ENCODE data around the gene CASK. TPM values are rescaled to one million over a fixed set of nuclear protein-coding genes. Genes with fewer than 3 reads are reported as not detected.

The CASK gene
- polyA plus RNA-seq, 4 donors: 40.6 to 58.6 (median 48.9) TPM

GRCh38 chrX:41591906-41592305, 331.4 kb downstream of the CASK start:
- DNase-seq (ENCODE audit: low read depth in 4 of 4, low spot score in 3 of 4): no peak

DNA sequence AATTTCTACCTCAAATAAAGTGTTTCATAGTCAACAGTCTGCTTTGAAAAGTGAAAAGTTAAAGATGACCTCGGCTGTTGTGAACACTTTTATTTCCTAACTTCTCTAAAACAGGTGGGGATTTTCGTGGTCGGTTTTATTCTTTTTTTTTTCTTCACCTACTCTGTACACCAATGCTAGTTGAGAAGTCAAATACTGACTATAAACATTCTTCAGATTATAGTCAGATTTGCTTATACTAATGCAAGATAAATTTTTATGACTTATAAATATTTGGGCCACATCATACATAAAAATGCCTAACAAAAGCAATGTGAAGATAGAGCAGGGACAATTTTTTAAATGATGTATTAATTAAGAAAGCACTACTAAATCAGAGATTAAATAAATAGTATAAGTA, 332.7 kb downstream of the CASK start:
- DNase-seq (ENCODE audit: low read depth in 4 of 4, low spot score in 3 of 4): no peak

DNA sequence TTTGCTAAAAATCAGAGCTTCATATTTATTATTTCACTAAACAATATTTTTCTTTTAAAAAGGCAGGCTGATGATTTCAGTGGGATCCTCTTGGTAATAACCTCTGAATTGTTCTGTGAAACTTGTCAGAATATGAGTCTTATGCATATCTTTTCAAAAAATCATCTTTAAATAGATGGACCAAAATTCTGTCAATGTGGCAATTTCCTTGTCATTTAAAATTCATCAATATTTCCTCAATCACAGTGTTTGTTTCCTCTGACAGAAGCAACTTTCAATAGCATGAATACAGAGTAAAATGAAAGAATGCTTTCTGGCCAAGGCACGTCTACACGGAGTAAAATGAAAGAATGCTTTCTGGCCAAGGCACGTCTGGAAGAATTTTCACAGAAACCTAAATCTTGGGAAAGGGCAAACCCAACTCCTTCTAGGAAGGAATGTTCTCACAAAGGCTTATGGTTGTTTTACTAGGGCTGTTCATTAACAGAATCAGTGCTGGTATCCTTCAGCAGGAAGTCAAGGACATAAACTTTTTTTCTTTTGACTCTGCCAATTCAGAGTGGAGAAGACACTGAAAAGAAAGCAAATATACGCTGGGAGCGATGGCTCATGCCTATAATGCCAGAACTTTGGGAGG, 333.6 kb downstream of the CASK start:
- peak in 1 of 4 donors; percentile 3 for DNase-seq (ENCODE audit: low read depth in 4 of 4, low spot score in 3 of 4)

DNA sequence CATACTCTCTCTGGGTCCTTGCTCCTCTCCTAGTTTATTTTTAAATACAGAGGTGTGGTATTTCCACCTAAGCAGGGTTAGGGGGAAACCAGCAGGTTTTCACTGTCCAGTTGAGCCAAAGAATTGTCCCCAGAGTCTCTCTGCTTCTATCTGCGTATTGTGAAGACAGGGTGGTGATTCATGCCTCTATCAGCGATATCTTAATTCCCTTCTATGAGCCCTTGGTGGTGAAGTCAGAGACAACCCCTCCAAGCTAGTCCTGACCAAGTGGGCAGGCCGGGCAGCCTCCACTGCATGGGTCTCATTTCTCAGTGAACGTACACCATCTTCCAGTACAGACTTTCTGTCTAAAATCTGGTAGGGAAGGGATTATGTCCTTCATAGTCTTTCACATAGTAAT, 335.1 kb downstream of the CASK start:
- DNase-seq (ENCODE audit: low read depth in 4 of 4, low spot score in 3 of 4): no peak

GRCh38 chrX:41580423-41581064, 342.8 kb downstream of the CASK start:
- DNase-seq (ENCODE audit: low read depth in 4 of 4, low spot score in 3 of 4): no peak

DNA sequence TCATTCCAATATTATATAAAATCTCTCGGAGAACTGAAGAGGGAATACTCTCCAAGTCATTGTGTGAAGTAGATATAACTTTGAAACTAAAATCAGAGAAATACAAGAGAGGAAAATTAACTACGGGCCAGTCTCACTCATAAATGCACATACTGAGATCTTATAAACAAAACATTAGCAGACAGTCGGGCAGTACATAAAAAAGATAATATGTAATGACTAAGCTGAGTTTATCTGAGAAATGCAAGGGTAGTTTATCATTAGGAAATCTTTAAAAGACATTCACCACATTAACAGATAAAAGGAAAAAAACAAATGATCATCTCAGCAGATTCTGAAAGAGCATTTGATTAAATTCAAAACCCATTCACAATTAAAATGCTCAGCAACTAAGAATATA, 359.5 kb downstream of the CASK start:
- no peak for DNase-seq (ENCODE audit: low read depth in 4 of 4, low spot score in 3 of 4)

GRCh38 chrX:41561045-41561444, 362.3 kb downstream of the CASK start:
- DNase-seq (ENCODE audit: low read depth in 4 of 4, low spot score in 3 of 4): no peak

DNA sequence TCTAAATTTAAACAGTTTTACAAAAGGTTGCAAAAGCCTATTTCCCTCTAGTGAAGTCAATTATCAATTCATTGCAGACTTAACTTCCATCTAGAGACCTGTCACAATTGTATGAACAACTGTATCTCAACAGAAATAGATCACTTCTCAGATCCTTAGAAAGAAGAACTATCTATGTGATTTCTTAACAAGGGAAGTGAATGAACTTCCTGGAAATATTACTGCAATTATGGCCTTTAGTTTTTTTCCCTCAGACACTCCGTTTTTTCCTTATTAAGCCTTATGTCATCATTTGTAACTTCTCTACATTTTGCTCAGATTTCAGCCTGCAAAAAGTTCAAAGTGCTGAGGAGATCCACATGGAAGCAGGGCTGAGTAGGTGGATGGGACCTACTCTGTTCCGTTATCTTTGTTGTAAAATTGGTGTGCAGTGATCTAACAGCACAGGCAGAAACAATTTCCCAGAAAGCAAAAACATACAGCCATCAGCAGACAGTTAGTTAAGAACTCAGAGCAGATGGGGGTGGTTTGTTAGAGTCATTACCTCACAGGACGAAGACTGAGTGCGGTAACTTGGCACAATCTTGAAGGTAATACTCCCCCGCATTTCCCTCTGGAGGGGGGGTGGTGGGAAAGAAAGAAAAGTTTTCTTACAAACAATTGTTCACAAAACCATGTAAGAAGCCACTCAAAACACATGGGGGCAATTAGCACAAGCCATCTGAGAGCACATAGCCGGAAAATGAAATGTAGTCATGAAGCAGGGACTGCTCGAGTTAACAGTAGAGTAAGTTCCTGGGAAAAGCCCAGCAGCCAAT, 363.9 kb downstream of the CASK start:
- DNase-seq (ENCODE audit: low read depth in 4 of 4, low spot score in 3 of 4): peak in 1 of 4 donors; percentile 8

DNA sequence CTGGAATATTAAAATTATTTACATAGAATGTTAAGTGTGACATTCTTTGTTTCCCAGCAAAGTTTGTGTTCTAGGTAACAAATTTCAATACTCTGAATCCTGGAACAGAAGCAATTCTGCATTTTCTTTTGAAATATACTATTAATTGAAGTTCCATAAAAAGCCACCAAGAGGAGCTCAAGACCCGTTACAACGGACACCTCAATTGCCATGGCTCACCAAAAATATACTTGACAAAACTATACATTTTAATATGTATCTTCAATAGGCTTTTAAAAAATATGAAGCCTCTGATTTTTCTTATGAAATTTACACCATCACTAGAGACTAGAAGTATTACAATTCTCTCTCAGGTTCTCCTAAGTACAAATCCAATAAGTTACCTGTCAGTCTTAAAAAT, 364.8 kb downstream of the CASK start:
- DNase-seq (ENCODE audit: low read depth in 4 of 4, low spot score in 3 of 4): no peak

- DNase-seq (ENCODE audit: low read depth in 4 of 4, low spot score in 3 of 4): no peak
Observed at GRCh38 chrX:41556958-41557357, 366.4 kb downstream of the CASK start.

DNA sequence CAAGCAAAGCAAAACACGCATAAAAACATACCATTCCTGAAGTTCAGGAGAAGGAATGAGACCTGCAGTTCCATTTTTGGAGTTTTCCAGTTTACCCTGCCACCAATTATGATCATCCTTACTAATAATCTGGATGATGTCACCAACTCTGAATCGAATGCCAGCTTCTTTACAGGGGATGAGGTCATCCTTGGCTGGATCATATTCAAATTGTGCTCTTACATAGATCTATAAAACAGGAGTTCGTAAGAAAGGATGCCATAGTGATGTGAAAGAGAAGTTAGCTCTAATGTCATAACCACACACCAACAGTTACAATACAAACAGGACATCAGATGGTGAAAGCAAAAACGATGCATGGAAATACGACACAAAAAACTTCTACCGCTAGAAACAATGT, 369.7 kb downstream of the CASK start:
- DNase-seq (ENCODE audit: low read depth in 4 of 4, low spot score in 3 of 4): no peak

- no peak for DNase-seq (ENCODE audit: low read depth in 4 of 4, low spot score in 3 of 4)
Observed at GRCh38 chrX:41548411-41548810, 374.9 kb downstream of the CASK start.

- no peak for DNase-seq (ENCODE audit: low read depth in 4 of 4, low spot score in 3 of 4)
Observed at GRCh38 chrX:41543668-41544067, 379.7 kb downstream of the CASK start.

DNA sequence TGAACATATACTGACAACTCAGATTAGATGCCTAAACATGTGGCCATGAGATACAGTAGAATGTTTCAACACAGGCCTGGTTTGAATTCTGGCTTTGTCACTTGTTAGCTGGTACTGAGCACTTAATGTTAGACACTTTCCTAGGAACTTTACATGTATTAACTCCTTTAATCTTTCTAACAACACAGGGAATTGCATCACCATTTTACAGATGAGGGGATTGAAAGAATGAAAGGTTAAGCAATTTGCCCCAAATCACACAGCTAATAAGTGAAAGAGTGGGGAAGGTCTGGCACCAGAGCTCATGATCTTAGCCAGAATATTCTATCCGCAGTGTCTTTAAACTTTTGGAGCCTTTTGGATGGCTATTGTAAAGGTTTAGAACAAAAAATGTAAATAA, 380.3 kb downstream of the CASK start:
- no peak for DNase-seq (ENCODE audit: low read depth in 4 of 4, low spot score in 3 of 4)

GRCh38 chrX:41542536-41542935, 380.8 kb downstream of the CASK start:
- DNase-seq (ENCODE audit: low read depth in 4 of 4, low spot score in 3 of 4): no peak

DNA sequence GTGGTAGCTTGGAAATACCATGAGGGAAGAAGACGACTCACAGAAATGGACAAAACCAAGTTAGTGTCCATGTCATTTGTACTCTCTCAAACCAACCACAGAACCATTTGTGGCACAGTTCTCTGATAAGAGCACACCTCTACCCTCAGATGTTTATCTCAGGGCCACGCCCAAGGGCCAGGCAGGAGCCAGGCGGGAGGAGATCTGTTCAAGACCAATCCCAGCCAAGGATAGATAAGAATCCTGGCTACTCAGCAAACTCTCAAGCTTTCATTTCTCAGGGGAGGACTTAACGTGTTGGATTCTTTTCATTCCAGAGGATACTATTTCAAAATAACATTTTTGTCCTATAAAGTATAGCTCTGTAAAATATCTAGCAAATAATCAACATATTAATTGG, 381.2 kb downstream of the CASK start:
- no peak for DNase-seq (ENCODE audit: low read depth in 4 of 4, low spot score in 3 of 4)

DNA sequence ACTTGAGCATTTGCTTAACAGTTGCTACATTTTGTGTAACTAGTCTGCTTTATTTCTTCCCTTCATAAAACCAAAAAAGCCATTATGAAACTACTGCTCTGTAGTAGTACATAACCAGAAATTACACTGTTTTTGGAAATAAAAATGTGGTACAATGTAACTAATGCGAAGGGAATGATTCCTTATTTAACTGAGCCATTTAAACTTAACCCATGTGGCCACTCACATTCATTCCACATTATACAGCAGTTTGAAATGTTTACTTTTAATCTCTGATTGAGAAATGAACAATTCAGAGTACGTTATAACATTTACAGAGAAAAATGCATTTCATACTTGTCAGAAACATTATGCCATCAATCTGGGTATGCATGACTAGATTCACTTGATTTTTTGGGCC, 382.0 kb downstream of the CASK start:
- DNase-seq (ENCODE audit: low read depth in 4 of 4, low spot score in 3 of 4): no peak

GRCh38 chrX:41538707-41539106, 384.6 kb downstream of the CASK start:
- no peak for DNase-seq (ENCODE audit: low read depth in 4 of 4, low spot score in 3 of 4)

DNA sequence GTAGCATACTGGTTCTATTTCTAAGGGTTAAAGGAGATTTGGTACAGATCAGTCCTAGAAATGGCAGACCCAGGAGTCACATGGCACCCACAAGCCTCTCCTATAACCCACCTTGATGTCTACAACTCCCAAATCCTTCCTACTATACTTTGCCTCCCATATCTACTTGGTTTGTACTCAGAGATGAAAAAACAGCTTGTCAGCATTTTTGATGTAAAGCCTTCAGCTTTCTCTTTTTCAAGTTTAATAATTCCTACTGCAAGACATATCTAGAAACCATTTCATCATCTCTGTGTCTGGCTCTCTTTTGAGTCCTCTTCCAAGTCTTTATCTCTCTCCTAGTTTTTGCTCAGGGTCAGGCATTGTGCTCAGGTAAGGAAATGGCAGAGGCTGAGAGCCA, 393.3 kb downstream of the CASK start:
- no peak for DNase-seq (ENCODE audit: low read depth in 4 of 4, low spot score in 3 of 4)

GRCh38 chrX:41529221-41529620, 394.1 kb downstream of the CASK start:
- no peak for DNase-seq (ENCODE audit: low read depth in 4 of 4, low spot score in 3 of 4)

DNA sequence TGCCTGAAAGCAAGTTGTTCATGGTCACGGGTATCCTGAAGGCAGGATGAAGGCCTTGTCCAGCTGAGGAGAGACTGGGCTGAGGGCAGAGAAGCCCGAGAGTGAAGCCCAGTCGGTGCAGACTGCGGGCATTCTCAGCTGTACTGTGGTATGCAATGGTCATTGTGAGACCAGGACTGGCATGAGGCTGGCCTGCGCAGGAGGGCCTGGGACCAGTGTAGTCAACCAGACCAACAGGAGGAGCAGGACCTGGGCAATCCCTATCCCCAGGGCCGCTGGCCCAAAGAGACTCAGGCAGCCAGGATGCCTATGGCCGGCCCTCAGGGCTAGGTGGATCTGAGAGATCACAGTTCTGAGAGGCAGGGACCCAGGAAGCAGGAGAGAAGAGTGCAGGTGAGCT, 394.6 kb downstream of the CASK start:
- DNase-seq (ENCODE audit: low read depth in 4 of 4, low spot score in 3 of 4): no peak

DNA sequence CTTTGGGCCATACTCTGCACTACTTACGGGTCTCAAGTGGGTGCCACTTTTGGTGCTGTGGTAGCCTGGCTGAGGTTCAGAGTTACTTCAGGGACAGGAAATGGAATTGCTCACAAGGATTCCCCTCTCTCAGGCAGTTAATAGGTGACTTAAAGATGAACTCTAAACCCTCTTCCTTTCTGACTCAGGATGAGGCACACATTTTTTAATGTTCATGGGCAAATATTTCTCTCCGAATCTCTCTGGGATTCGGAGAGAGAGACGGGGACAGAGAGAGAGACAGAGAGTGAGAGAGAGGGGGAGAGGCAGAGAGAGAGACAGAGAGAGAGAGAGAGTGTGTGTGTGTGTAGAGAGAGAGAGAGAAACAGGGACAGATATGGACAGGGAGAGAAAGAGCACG, 396.4 kb downstream of the CASK start:
- no peak for DNase-seq (ENCODE audit: low read depth in 4 of 4, low spot score in 3 of 4)

All from left renal pelvis (tissue), 4 donors.